ENCODE results near the gene IL2RG. TPM values are rescaled to one million over a fixed set of nuclear protein-coding genes. Genes with fewer than 3 reads are reported as not detected.

The IL2RG gene
- total RNA-seq, 1 experiment from 2014 or later = not detected

GRCh38 chrX:71140440-71140839 is 29.1 kb upstream of the IL2RG start:
- Histone ChIP-seq H4K20me1 (ENCODE audit: control insufficient read depth, insufficient read depth, insufficient read length) (no peaks in the 10 kb centered on the region), H2AFZ (ENCODE audit: low read length) (no peak overlapping the region), H4K8ac (replicated peaks; ENCODE audit: insufficient read length, low read depth, low read length) (no peak overlapping the region), H3K23ac (ENCODE audit: insufficient read length, low read depth, low read length) (no peak overlapping the region), H3T11ph (ENCODE audit: low read length) (no peak overlapping the region), H3K27me3 (ENCODE audit: insufficient read depth, low read length) (no peaks in the 10 kb centered on the region), H3K79me2 (ENCODE audit: insufficient read depth, low read length) (no peaks in the 10 kb centered on the region), H2AK5ac (ENCODE audit: insufficient read length, low read length) (no peak overlapping the region), H3K9me3 (ENCODE audit: control insufficient read depth, low read depth, low read length) (peaks cover 22% of the 10 kb centered on the region), H3K56ac (ENCODE audit: insufficient read length, low read depth, low read length) (no peak overlapping the region), H3K4ac (ENCODE audit: low read depth, low read length) (no peak overlapping the region), H3K14ac (ENCODE audit: insufficient read depth, low read length) (no peak overlapping the region), H3K9ac (ENCODE audit: extremely low read depth, insufficient read length, low read length) (no peak overlapping the region), H2BK12ac (ENCODE audit: insufficient read length, low read depth, low read length) (no peak overlapping the region), H4K5ac (ENCODE audit: insufficient read length, low read depth, low read length) (no peak overlapping the region), H3K23me2 (ENCODE audit: insufficient read length, low read depth, low read length, poor library complexity, severe bottlenecking) (peaks cover 3% of the 10 kb centered on the region), H2BK20ac (ENCODE audit: low read depth, low read length, poor library complexity, severe bottlenecking) (no peak overlapping the region), H3K79me1 (ENCODE audit: insufficient read depth, low read depth, low read length, poor library complexity, severe bottlenecking) (no peaks in the 10 kb centered on the region), H3K4me2 (ENCODE audit: insufficient read depth, insufficient read length, low read length) (no peak overlapping the region), H2BK15ac (ENCODE audit: low read depth, low read length) (no peak overlapping the region), H3K18ac (ENCODE audit: insufficient read length, low read depth, low read length) (no peak overlapping the region), H4K91ac (ENCODE audit: insufficient read length, low read depth, low read length) (no peak overlapping the region), H3K4me1 (ENCODE audit: insufficient read depth, low read length) (no peaks in the 10 kb centered on the region), H2BK5ac (ENCODE audit: insufficient read length, low read length) (no peak overlapping the region), H2BK120ac (ENCODE audit: low read depth, low read length, poor library complexity, severe bottlenecking) (no peak overlapping the region), H3K27ac (ENCODE audit: insufficient read length, low read depth, low read length) (no peak overlapping the region)
- Mint-ChIP-seq H3K9me3 (peaks cover 64 to 79% of the 10 kb centered on the region in 2 experiments), H3K27ac (no peak overlapping the region), H3K27me3 (ENCODE audit: low read depth) (peaks cover 6% of the 10 kb centered on the region), H3K4me1 (peaks cover 5 to 6% of the 10 kb centered on the region in 2 experiments; a peak in 3 of 4 replicates), H3K4me3 (no peak overlapping the region), H3K36me3 (ENCODE audit: insufficient read depth in 1 of 3, low read depth in 3 of 3) (peaks cover 33 to 66% (median 44%) of the 10 kb centered on the region in 3 experiments)
- no peak for DNase-seq
- no CpG with 5 or more reads among the region's 6 CpGs for WGBS (ENCODE audit: extremely low coverage, insufficient read length, low lambda C conversion rate)
- TF ChIP-seq, protein P1, sequence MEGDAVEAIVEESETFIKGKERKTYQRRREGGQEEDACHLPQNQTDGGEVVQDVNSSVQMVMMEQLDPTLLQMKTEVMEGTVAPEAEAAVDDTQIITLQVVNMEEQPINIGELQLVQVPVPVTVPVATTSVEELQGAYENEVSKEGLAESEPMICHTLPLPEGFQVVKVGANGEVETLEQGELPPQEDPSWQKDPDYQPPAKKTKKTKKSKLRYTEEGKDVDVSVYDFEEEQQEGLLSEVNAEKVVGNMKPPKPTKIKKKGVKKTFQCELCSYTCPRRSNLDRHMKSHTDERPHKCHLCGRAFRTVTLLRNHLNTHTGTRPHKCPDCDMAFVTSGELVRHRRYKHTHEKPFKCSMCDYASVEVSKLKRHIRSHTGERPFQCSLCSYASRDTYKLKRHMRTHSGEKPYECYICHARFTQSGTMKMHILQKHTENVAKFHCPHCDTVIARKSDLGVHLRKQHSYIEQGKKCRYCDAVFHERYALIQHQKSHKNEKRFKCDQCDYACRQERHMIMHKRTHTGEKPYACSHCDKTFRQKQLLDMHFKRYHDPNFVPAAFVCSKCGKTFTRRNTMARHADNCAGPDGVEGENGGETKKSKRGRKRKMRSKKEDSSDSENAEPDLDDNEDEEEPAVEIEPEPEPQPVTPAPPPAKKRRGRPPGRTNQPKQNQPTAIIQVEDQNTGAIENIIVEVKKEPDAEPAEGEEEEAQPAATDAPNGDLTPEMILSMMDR (conservative IDR thresholded peaks at IDR 0.05) = no peak
